ENCODE results near the gene EEF2K.
"Not testable (repeated sequence)": the region's sequence is repeated elsewhere in the genome, so short reads cannot be mapped to it uniquely, and the experiment has no call there.

Gene EEF2K

GRCh38 chr16:22206013-22206841, at the start of gene EEF2K:
Gene EEF2K (plus strand): TSS chr16:22206278. CDS start chr16:22225730, 19,452 bp downstream.
- H3K4me3 ChIP-seq (ENCODE audit: low read depth, low read length), result peak within 1 kb of the TSS; percentile 93
- H3K9ac ChIP-seq (ENCODE audit: low read depth, low read length), result peak within 1 kb of the TSS; percentile 43
- H3K36me3 ChIP-seq (ENCODE audit: control insufficient read depth, insufficient read depth, low read length), result no peaks in the 10 kb centered on the region
- H3K27me3 ChIP-seq (ENCODE audit: control insufficient read depth, insufficient read depth, low read length), result no peaks in the 10 kb centered on the region
- H3K4me1 ChIP-seq (ENCODE audit: control insufficient read depth, insufficient read depth, low read length), result peaks cover 8% of the 10 kb centered on the region
- no peaks in the 10 kb centered on the region for H3K9me3 ChIP-seq (ENCODE audit: control insufficient read depth, insufficient read depth, low read length)
- H3K27ac ChIP-seq (ENCODE audit: low read depth, low read length), result peak within 1 kb of the TSS; percentile 15

- Histone ChIP-seq H3K27ac (ENCODE audit: low read depth, low read length) (no peak overlapping the region), H3K4me1 (ENCODE audit: control insufficient read depth, insufficient read depth, low read length) (no peaks in the 10 kb centered on the region), H3K4me3 (ENCODE audit: low read depth, low read length) (no peak overlapping the region), H3K27me3 (ENCODE audit: control insufficient read depth, insufficient read depth, low read length) (peaks cover 36% of the 10 kb centered on the region), H3K9ac (ENCODE audit: low read depth, low read length) (no peak overlapping the region), H3K36me3 (ENCODE audit: control insufficient read depth, insufficient read depth, low read length) (no peaks in the 10 kb centered on the region), H3K9me3 (ENCODE audit: control insufficient read depth, insufficient read depth, low read length) (no peaks in the 10 kb centered on the region)
These were observed 44.7 kb upstream of the EEF2K start for GRCh38 chr16:22161401-22161800.

GRCh38 chr16:22161999-22162655, 44.0 kb upstream of the EEF2K start, which contains the start of gene SDR42E2:
Gene SDR42E2 (plus strand): TSS chr16:22162506. CDS start chr16:22165583, 3,077 bp downstream.
- peaks cover 36% of the 10 kb centered on the region for H3K27me3 ChIP-seq (ENCODE audit: control insufficient read depth, insufficient read depth, low read length)
- H3K9me3 ChIP-seq (ENCODE audit: control insufficient read depth, insufficient read depth, low read length), result no peaks in the 10 kb centered on the region
- peak within 1 kb of the TSS; percentile 66 for H3K4me3 ChIP-seq (ENCODE audit: low read depth, low read length)
- H3K36me3 ChIP-seq (ENCODE audit: control insufficient read depth, insufficient read depth, low read length), result no peaks in the 10 kb centered on the region
- no peaks in the 10 kb centered on the region for H3K4me1 ChIP-seq (ENCODE audit: control insufficient read depth, insufficient read depth, low read length)
- H3K27ac ChIP-seq (ENCODE audit: low read depth, low read length), result no peak within 1 kb of the TSS
- H3K9ac ChIP-seq (ENCODE audit: low read depth, low read length), result no peak within 1 kb of the TSS

GRCh38 chr16:22162656-22163009, 43.4 kb upstream of the EEF2K start:
- no peak overlapping the region for H3K9ac ChIP-seq (ENCODE audit: low read depth, low read length)

GRCh38 chr16:22163806-22164205, 42.3 kb upstream of the EEF2K start:
- Histone ChIP-seq H3K9ac (ENCODE audit: low read depth, low read length) (no peak overlapping the region), H3K36me3 (ENCODE audit: control insufficient read depth, insufficient read depth, low read length) (no peaks in the 10 kb centered on the region), H3K4me3 (ENCODE audit: low read depth, low read length) (no peak overlapping the region), H3K27me3 (ENCODE audit: control insufficient read depth, insufficient read depth, low read length) (peaks cover 36% of the 10 kb centered on the region), H3K9me3 (ENCODE audit: control insufficient read depth, insufficient read depth, low read length) (no peaks in the 10 kb centered on the region), H3K4me1 (ENCODE audit: control insufficient read depth, insufficient read depth, low read length) (no peaks in the 10 kb centered on the region), H3K27ac (ENCODE audit: low read depth, low read length) (no peak overlapping the region)

More at GRCh38 chr16:22162656-22163009, 43.4 kb upstream of the EEF2K start:
- Histone ChIP-seq H3K36me3 (ENCODE audit: control insufficient read depth, insufficient read depth, low read length) (no peaks in the 10 kb centered on the region), H3K27ac (ENCODE audit: low read depth, low read length) (no peak overlapping the region), H3K4me3 (ENCODE audit: low read depth, low read length) (peak overlapping the region; percentile 66), H3K4me1 (ENCODE audit: control insufficient read depth, insufficient read depth, low read length) (no peaks in the 10 kb centered on the region), H3K9me3 (ENCODE audit: control insufficient read depth, insufficient read depth, low read length) (no peaks in the 10 kb centered on the region), H3K27me3 (ENCODE audit: control insufficient read depth, insufficient read depth, low read length) (peaks cover 36% of the 10 kb centered on the region)

- Histone ChIP-seq H3K9ac (ENCODE audit: low read depth, low read length) (no peak overlapping the region), H3K4me3 (ENCODE audit: low read depth, low read length) (no peak overlapping the region), H3K9me3 (ENCODE audit: control insufficient read depth, insufficient read depth, low read length) (no peaks in the 10 kb centered on the region), H3K4me1 (ENCODE audit: control insufficient read depth, insufficient read depth, low read length) (no peaks in the 10 kb centered on the region), H3K36me3 (ENCODE audit: control insufficient read depth, insufficient read depth, low read length) (no peaks in the 10 kb centered on the region), H3K27ac (ENCODE audit: low read depth, low read length) (no peak overlapping the region), H3K27me3 (ENCODE audit: control insufficient read depth, insufficient read depth, low read length) (peaks cover 36% of the 10 kb centered on the region)
These were observed 41.6 kb upstream of the EEF2K start for GRCh38 chr16:22164482-22164881.

- H3K9ac ChIP-seq (ENCODE audit: low read depth, low read length), result no peak overlapping the region
- peaks cover 24% of the 10 kb centered on the region for H3K27me3 ChIP-seq (ENCODE audit: control insufficient read depth, insufficient read depth, low read length)
- no peaks in the 10 kb centered on the region for H3K4me1 ChIP-seq (ENCODE audit: control insufficient read depth, insufficient read depth, low read length)
- no peaks in the 10 kb centered on the region for H3K9me3 ChIP-seq (ENCODE audit: control insufficient read depth, insufficient read depth, low read length)
- no peak overlapping the region for H3K27ac ChIP-seq (ENCODE audit: low read depth, low read length)
- no peak overlapping the region for H3K4me3 ChIP-seq (ENCODE audit: low read depth, low read length)
- H3K36me3 ChIP-seq (ENCODE audit: control insufficient read depth, insufficient read depth, low read length), result no peaks in the 10 kb centered on the region
These were observed 40.4 kb upstream of the EEF2K start for GRCh38 chr16:22165508-22166285.

- no peak overlapping the region for H3K27ac ChIP-seq (ENCODE audit: low read depth, low read length)
- no peak overlapping the region for H3K4me3 ChIP-seq (ENCODE audit: low read depth, low read length)
- no peaks in the 10 kb centered on the region for H3K9me3 ChIP-seq (ENCODE audit: control insufficient read depth, insufficient read depth, low read length)
- no peaks in the 10 kb centered on the region for H3K4me1 ChIP-seq (ENCODE audit: control insufficient read depth, insufficient read depth, low read length)
- no peaks in the 10 kb centered on the region for H3K27me3 ChIP-seq (ENCODE audit: control insufficient read depth, insufficient read depth, low read length)
- H3K36me3 ChIP-seq (ENCODE audit: control insufficient read depth, insufficient read depth, low read length), result no peaks in the 10 kb centered on the region
- no peak overlapping the region for H3K9ac ChIP-seq (ENCODE audit: low read depth, low read length)
These were observed 34.1 kb upstream of the EEF2K start for GRCh38 chr16:22171953-22172352.

- not testable (repeated sequence) for H3K4me1 ChIP-seq (ENCODE audit: control insufficient read depth, insufficient read depth, low read length); H3K9ac ChIP-seq (ENCODE audit: low read depth, low read length); H3K36me3 ChIP-seq (ENCODE audit: control insufficient read depth, insufficient read depth, low read length); H3K9me3 ChIP-seq (ENCODE audit: control insufficient read depth, insufficient read depth, low read length); H3K27me3 ChIP-seq (ENCODE audit: control insufficient read depth, insufficient read depth, low read length); H3K4me3 ChIP-seq (ENCODE audit: low read depth, low read length); H3K27ac ChIP-seq (ENCODE audit: low read depth, low read length)
These were observed 33.4 kb upstream of the EEF2K start for GRCh38 chr16:22172642-22173041.

- no peak overlapping the region for H3K9ac ChIP-seq (ENCODE audit: low read depth, low read length)
- no peaks in the 10 kb centered on the region for H3K36me3 ChIP-seq (ENCODE audit: control insufficient read depth, insufficient read depth, low read length)
- no peaks in the 10 kb centered on the region for H3K27me3 ChIP-seq (ENCODE audit: control insufficient read depth, insufficient read depth, low read length)
- no peak overlapping the region for H3K4me3 ChIP-seq (ENCODE audit: low read depth, low read length)
- no peaks in the 10 kb centered on the region for H3K9me3 ChIP-seq (ENCODE audit: control insufficient read depth, insufficient read depth, low read length)
- no peaks in the 10 kb centered on the region for H3K4me1 ChIP-seq (ENCODE audit: control insufficient read depth, insufficient read depth, low read length)
- H3K27ac ChIP-seq (ENCODE audit: low read depth, low read length), result no peak overlapping the region
These were observed 31.4 kb upstream of the EEF2K start for GRCh38 chr16:22174642-22175041.

All from HUES48 (cell line).